ENCODE data around the gene ZC3H12C. TPM values are rescaled to one million over a fixed set of nuclear protein-coding genes. Genes with fewer than 3 reads are reported as not detected.

Gene ZC3H12C
- total and polyA plus RNA-seq, 10 of the 15 experiments (the other 5 are each of a cell fraction or from before 2014, with no cell fraction given): 0.31 to 31.0 (median 3.7) TPM

DNA sequence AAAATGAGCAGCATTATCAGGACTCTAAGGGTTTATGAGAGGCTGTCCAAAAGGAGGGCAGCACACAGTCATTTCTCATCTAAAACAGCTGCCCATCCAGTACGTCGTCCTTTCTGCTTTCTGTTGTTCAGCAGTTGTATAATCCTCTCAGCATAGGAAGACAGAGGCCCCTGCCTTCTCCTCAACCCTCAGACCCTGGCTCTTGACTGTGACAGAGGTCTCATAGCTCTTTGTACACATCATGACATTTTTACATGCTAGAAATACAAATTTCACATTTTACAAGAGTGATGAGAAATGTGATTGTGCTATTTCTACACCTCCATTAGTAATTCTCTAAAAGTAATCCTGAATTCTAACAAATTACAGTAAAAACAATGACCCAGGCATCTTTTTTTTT, 36.2 kb upstream of the ZC3H12C start:
- DNase-seq (ENCODE audit: low read depth, low spot score) (no peak), FAIRE-seq (no peak), ATAC-seq (no peak)
- CTCF ChIA-PET: interaction anchor here (0.6 to 1.4 kb wide), 3 partner anchors 22 to 1321 kb away, joined by 3 read pairs; no protein-coding TSS in a partner anchor
- no peaks in the 10 kb centered on the region for H3K4me1 ChIP-seq (ENCODE audit: control insufficient read depth, insufficient read depth, low read length)
- SMC1A ChIA-PET (ENCODE audit: uncharacterized antibody, unreplicated experiment): interaction anchor here (0.7 to 1.8 kb wide), 5 partner anchors 9 to 269 kb away, joined by 3 to 6 read pairs (median 4); no protein-coding TSS in a partner anchor
- no peaks in the 10 kb centered on the region for H3K36me3 ChIP-seq (ENCODE audit: control insufficient read depth in 2 of 2, insufficient read depth in 2 of 2, low read length in 1 of 2)
- H4K20me1 ChIP-seq (ENCODE audit: control insufficient read depth, insufficient read depth): no peaks in the 10 kb centered on the region
- peaks cover 8% of the 10 kb centered on the region; the same call in 2 of the 3 replicates for H3K9me3 ChIP-seq (replicated peaks; ENCODE audit: control insufficient read depth, insufficient read depth, low read length)
- no peak overlapping the region for H3K9ac ChIP-seq (ENCODE audit: control insufficient read depth, insufficient read depth, low read length)
- in situ Hi-C loops (cut with MboI) (no loop called here), intact Hi-C loops (cut with micrococcal nuclease; ENCODE audit: unreplicated experiment) (no loop called here)
- no peak overlapping the region for H2AFZ ChIP-seq (ENCODE audit: control insufficient read depth, low read depth, low read length)
- no peak overlapping the region for H3K4me2 ChIP-seq (ENCODE audit: control insufficient read depth, insufficient read depth)
- H3K4me3 ChIP-seq: no peak overlapping the region
- TF ChIP-seq SMC3 (IDR thresholded peaks at IDR 0.05; ENCODE audit: borderline replicate concordance, low read length) (no peak), SUPT20H (IDR thresholded peaks at IDR 0.05; ENCODE audit: borderline replicate concordance, control insufficient read depth, low read depth, low read length) (no peak), PAX8 (IDR thresholded peaks at IDR 0.05) (no peak)
- TF ChIP-seq, protein P1, sequence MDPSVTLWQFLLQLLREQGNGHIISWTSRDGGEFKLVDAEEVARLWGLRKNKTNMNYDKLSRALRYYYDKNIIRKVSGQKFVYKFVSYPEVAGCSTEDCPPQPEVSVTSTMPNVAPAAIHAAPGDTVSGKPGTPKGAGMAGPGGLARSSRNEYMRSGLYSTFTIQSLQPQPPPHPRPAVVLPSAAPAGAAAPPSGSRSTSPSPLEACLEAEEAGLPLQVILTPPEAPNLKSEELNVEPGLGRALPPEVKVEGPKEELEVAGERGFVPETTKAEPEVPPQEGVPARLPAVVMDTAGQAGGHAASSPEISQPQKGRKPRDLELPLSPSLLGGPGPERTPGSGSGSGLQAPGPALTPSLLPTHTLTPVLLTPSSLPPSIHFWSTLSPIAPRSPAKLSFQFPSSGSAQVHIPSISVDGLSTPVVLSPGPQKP (IDR thresholded peaks at IDR 0.05; ENCODE audit: low read depth, low read length): no peak
- no TSS peak for BruUV-seq (replicated peaks)
- H3K27me3 ChIP-seq (replicated peaks in 1 of 2; ENCODE audit: control insufficient read depth in 2 of 2, insufficient read depth in 2 of 2, low read length in 1 of 2): no peaks in the 10 kb centered on the region
- H3K27ac ChIP-seq (ENCODE audit: control insufficient read depth, insufficient read depth): no peak overlapping the region
- H3K79me2 ChIP-seq (ENCODE audit: control insufficient read depth, insufficient read depth, low read length): no peaks in the 10 kb centered on the region
- POLR2A ChIA-PET: interaction anchor here (0.5 to 1.0 kb wide), 3 partner anchors 9 to 83 kb away, joined by 3 to 6 read pairs (median 3); no protein-coding TSS in a partner anchor
- RAD21 ChIA-PET (ENCODE audit: unreplicated experiment): interaction anchor here (0.6 kb wide), 1 partner anchor 335 kb away, joined by 3 read pairs; no protein-coding TSS in a partner anchor
- 78% methylated on average over 2 of the region's 2 CpGs for WGBS (ENCODE audit: insufficient coverage, insufficient replicate concordance, low lambda C conversion rate, missing lambda C conversion rate)

- 32% methylated on average over 2 of the region's 2 CpGs for WGBS (ENCODE audit: insufficient coverage, insufficient replicate concordance, low lambda C conversion rate, missing lambda C conversion rate)
- SMC1A ChIA-PET (ENCODE audit: uncharacterized antibody, unreplicated experiment): interaction anchor here (1.0 kb wide), 1 partner anchor 18 kb away, joined by 3 read pairs; no protein-coding TSS in a partner anchor
- no peak for TF ChIP-seq IRF3 (IDR thresholded peaks at IDR 0.05)
- no peak for TF ChIP-seq TCF3 (IDR thresholded peaks at IDR 0.05; ENCODE audit: borderline replicate concordance, insufficient read depth, low read depth, low read length)
- TF ChIP-seq, protein P2, sequence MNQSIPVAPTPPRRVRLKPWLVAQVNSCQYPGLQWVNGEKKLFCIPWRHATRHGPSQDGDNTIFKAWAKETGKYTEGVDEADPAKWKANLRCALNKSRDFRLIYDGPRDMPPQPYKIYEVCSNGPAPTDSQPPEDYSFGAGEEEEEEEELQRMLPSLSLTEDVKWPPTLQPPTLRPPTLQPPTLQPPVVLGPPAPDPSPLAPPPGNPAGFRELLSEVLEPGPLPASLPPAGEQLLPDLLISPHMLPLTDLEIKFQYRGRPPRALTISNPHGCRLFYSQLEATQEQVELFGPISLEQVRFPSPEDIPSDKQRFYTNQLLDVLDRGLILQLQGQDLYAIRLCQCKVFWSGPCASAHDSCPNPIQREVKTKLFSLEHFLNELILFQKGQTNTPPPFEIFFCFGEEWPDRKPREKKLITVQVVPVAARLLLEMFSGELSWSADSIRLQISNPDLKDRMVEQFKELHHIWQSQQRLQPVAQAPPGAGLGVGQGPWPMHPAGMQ (IDR thresholded peaks at IDR 0.05; ENCODE audit: borderline replicate concordance): no peak
- TF ChIP-seq, protein P3, sequence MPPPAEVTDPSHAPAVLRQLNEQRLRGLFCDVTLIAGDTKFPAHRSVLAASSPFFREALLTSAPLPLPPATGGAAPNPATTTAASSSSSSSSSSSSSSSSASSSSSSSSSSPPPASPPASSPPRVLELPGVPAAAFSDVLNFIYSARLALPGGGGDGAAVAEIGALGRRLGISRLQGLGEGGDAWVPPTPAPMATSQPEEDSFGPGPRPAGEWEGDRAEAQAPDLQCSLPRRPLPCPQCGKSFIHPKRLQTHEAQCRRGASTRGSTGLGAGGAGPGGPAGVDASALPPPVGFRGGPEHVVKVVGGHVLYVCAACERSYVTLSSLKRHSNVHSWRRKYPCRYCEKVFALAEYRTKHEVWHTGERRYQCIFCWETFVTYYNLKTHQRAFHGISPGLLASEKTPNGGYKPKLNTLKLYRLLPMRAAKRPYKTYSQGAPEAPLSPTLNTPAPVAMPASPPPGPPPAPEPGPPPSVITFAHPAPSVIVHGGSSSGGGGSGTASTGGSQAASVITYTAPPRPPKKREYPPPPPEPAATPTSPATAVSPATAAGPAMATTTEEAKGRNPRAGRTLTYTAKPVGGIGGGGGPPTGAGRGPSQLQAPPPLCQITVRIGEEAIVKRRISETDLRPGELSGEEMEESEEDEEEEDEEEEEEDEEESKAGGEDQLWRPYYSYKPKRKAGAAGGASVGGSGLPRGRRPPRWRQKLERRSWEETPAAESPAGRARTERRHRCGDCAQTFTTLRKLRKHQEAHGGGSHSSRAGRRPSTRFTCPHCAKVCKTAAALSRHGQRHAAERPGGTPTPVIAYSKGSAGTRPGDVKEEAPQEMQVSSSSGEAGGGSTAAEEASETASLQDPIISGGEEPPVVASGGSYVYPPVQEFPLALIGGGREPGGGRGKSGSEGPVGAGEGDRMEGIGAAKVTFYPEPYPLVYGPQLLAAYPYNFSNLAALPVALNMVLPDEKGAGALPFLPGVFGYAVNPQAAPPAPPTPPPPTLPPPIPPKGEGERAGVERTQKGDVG (CRISPR knock-in tag; IDR thresholded peaks at IDR 0.05): no peak
Measured at GRCh38 chr11:110059706-110060463, 33.3 kb upstream of the ZC3H12C start.

More at GRCh38 chr11:110059706-110060463, 33.3 kb upstream of the ZC3H12C start:
- no peak overlapping the region for H3K27ac ChIP-seq (ENCODE audit: control insufficient read depth, insufficient read depth)
- H3K79me2 ChIP-seq (ENCODE audit: control insufficient read depth, insufficient read depth, low read length): no peaks in the 10 kb centered on the region
- intact Hi-C loops (cut with micrococcal nuclease; ENCODE audit: unreplicated experiment): no loop called here
- no peak overlapping the region for H2AFZ ChIP-seq (ENCODE audit: control insufficient read depth, low read depth, low read length)
- no peaks in the 10 kb centered on the region for H3K4me1 ChIP-seq (ENCODE audit: control insufficient read depth, insufficient read depth, low read length)
- no peak overlapping the region for H3K9ac ChIP-seq (ENCODE audit: control insufficient read depth, insufficient read depth, low read length)
- H3K36me3 ChIP-seq (ENCODE audit: control insufficient read depth in 2 of 2, insufficient read depth in 2 of 2, low read length in 1 of 2): no peaks in the 10 kb centered on the region
- in situ Hi-C loops (cut with MboI): no loop called here
- CTCF ChIA-PET: no interaction called here
- no peak overlapping the region for H3K4me3 ChIP-seq
- RAD21 ChIA-PET (ENCODE audit: unreplicated experiment): no interaction called here
- H3K4me2 ChIP-seq (ENCODE audit: control insufficient read depth, insufficient read depth): no peak overlapping the region
- POLR2A ChIA-PET: no interaction called here
- ATAC-seq (no peak), DNase-seq (ENCODE audit: low read depth, low spot score) (no peak), FAIRE-seq (no peak)
- BruUV-seq (replicated peaks): no TSS peak
- H4K20me1 ChIP-seq (ENCODE audit: control insufficient read depth, insufficient read depth): no peaks in the 10 kb centered on the region
- H3K27me3 ChIP-seq (replicated peaks in 1 of 2; ENCODE audit: control insufficient read depth in 2 of 2, insufficient read depth in 2 of 2, low read length in 1 of 2): no peaks in the 10 kb centered on the region
- no peaks in the 10 kb centered on the region; the same call in 2 of the 3 replicates for H3K9me3 ChIP-seq (replicated peaks; ENCODE audit: control insufficient read depth, insufficient read depth, low read length)
